Tibial artery (tissue), 4 donors: ENCODE measurements around the gene STXBP4.

Source experiments
- DNase-seq, 2 donors: peaks; one replicate each; pipeline ENCODE4 v3.0.0-alpha.2; 2019
- H3K27ac ChIP-seq, 2 donors: fragments of 200-600 bp; sonication (generic) in 1 of 2; 1 replicate in 1 of 2; 2 replicates in 1 of 2; pipeline ENCODE4 v1.5.1; 2018 to 2019; ENCODE audit warnings: mild to moderate bottlenecking in 1 of 2
- H3K27me3 ChIP-seq, 2 donors: fragments of 200-600 bp; sonication (generic) in 1 of 2; one replicate each; pipeline versions ENCODE4 v1.5.1 to v1.6.0; 2016 to 2019
- H3K36me3 ChIP-seq, 3 donors: fragments of 200-600 bp; sonication (generic) in 2 of 3; one replicate each; pipeline ENCODE4 v1.5.1; 2016 to 2019; ENCODE audit warnings: mild to moderate bottlenecking in 2 of 3
- H3K4me1 ChIP-seq, 4 donors: fragments of 200-600 bp; sonication (generic) in 2 of 4; 1 replicate in 3 of 4; 2 replicates in 1 of 4; pipeline ENCODE4 v1.5.1; 2016 to 2019
- H3K4me3 ChIP-seq, 2 donors: fragments of 200-600 bp; sonication (generic) in 1 of 2; 1 replicate in 1 of 2; 2 replicates in 1 of 2; pipeline ENCODE4 v1.5.1; 2018 to 2019; ENCODE audit warnings: mild to moderate bottlenecking in 2 of 2
- H3K9me3 ChIP-seq, 3 donors: fragments of 200-600 bp; sonication (generic) in 1 of 3; one replicate each; pipeline ENCODE4 v1.5.1; 2016 to 2019
- CTCF ChIP-seq, 2 experiments: fragments of 200-600 bp in 1 of 2; fragments of 450-650 bp in 1 of 2; IDR thresholded peaks; one replicate each; pipeline ENCODE4 v1.5.1; 2017 to 2019; ENCODE audit warnings: antibody characterized with exemption in 2 of 2, mild to moderate bottlenecking in 1 of 2, moderate library complexity in 1 of 2
- intact Hi-C: fragments of 100-400 bp; cut with DNase I; formaldehyde crosslinking; loops from one replicate; pipeline ENCODE4 v1.15.0; 2023; ENCODE audit warnings: low total_unique reads

Gene STXBP4

GRCh38 chr17:55004484-55004883 is 35.9 kb downstream of the STXBP4 start:
- Histone ChIP-seq H3K27me3 (no peaks in the 10 kb centered on the region), H3K4me1 (no peaks in the 10 kb centered on the region), H3K36me3 (peaks cover 8 to 29% (median 14%) of the 10 kb centered on the region in 3 donors), H3K9me3 (no peaks in the 10 kb centered on the region), H3K4me3 (no peak overlapping the region), H3K27ac (no peak overlapping the region)
- intact Hi-C loops, result no loop called here
- DNase-seq, result no peak
- TF ChIP-seq CTCF (IDR thresholded peaks at IDR 0.05), result no peak

GRCh38 chr17:55005520-55005919 is 37.0 kb downstream of the STXBP4 start:
- DNase-seq, result no peak
- no peaks in the 10 kb centered on the region for H3K27me3 ChIP-seq
- peak in 1 of 2 experiments; percentile 21 for TF ChIP-seq CTCF (IDR thresholded peaks at IDR 0.05)
- H3K27ac ChIP-seq, result no peak overlapping the region
- no peaks in the 10 kb centered on the region for H3K4me1 ChIP-seq
- no peaks in the 10 kb centered on the region for H3K9me3 ChIP-seq
- H3K36me3 ChIP-seq, result peaks cover 0 to 19% (median 6%) of the 10 kb centered on the region in 3 donors
- H3K4me3 ChIP-seq, result no peak overlapping the region
- intact Hi-C loops, result no loop called here

GRCh38 chr17:55023626-55024025 is 55.1 kb downstream of the STXBP4 start:
- no peak overlapping the region for H3K27ac ChIP-seq
- no peak for DNase-seq
- no peaks in the 10 kb centered on the region for H3K9me3 ChIP-seq
- intact Hi-C loops, result no loop called here
- TF ChIP-seq CTCF (IDR thresholded peaks at IDR 0.05), result no peak
- no peaks in the 10 kb centered on the region for H3K4me1 ChIP-seq
- no peaks in the 10 kb centered on the region for H3K27me3 ChIP-seq
- H3K4me3 ChIP-seq, result no peak overlapping the region
- H3K36me3 ChIP-seq, result no peaks in the 10 kb centered on the region

GRCh38 chr17:55037828-55038227 is 69.3 kb downstream of the STXBP4 start:
- intact Hi-C loops, result no loop called here
- Histone ChIP-seq H3K27me3 (no peaks in the 10 kb centered on the region), H3K4me3 (no peak overlapping the region), H3K4me1 (no peaks in the 10 kb centered on the region), H3K27ac (no peak overlapping the region), H3K36me3 (peaks cover 0 to under 1% (median 0%) of the 10 kb centered on the region in 3 donors), H3K9me3 (no peaks in the 10 kb centered on the region)
- DNase-seq, result no peak
- TF ChIP-seq CTCF (IDR thresholded peaks at IDR 0.05), result no peak

GRCh38 chr17:55038291-55038690 is 69.7 kb downstream of the STXBP4 start:
- no peak overlapping the region for H3K4me3 ChIP-seq
- TF ChIP-seq CTCF (IDR thresholded peaks at IDR 0.05), result no peak
- no peak for DNase-seq
- no peak overlapping the region for H3K27ac ChIP-seq
- H3K27me3 ChIP-seq, result no peaks in the 10 kb centered on the region
- H3K36me3 ChIP-seq, result peaks cover 0 to 3% (median 3%) of the 10 kb centered on the region in 3 donors
- H3K4me1 ChIP-seq, result no peaks in the 10 kb centered on the region
- no peaks in the 10 kb centered on the region for H3K9me3 ChIP-seq
- intact Hi-C loops, result no loop called here

GRCh38 chr17:55040611-55041010 is 72.0 kb downstream of the STXBP4 start:
- no peak for DNase-seq
- Histone ChIP-seq H3K36me3 (peaks cover 0 to 15% (median 10%) of the 10 kb centered on the region in 3 donors), H3K9me3 (no peaks in the 10 kb centered on the region), H3K27me3 (no peaks in the 10 kb centered on the region), H3K27ac (no peak overlapping the region), H3K4me3 (no peak overlapping the region), H3K4me1 (no peaks in the 10 kb centered on the region)
- TF ChIP-seq CTCF (IDR thresholded peaks at IDR 0.05), result no peak
- intact Hi-C loops, result no loop called here
